Adrenal gland (tissue), 5 donors: ENCODE measurements around the gene DCAF11.

ENCODE experiments used
- POLR2A ChIP-seq, 2 donors: fragments of 450-650 bp; IDR thresholded peaks; one replicate each; pipeline ENCODE4 v1.6.1; 2017; ENCODE audit warnings: antibody characterized with exemption in 2 of 2, mild to moderate bottlenecking in 2 of 2, moderate library complexity in 1 of 2
- TF ChIP-seq, protein P1 (sequence below), 6 experiments: fragments of 450-650 bp in 4 of 6; fragments of 200-600 bp in 2 of 6; sonication (generic) in 1 of 6; IDR thresholded peaks; 1 replicate in 5 of 6; 2 replicates in 1 of 6; pipeline versions ENCODE4 v1.5.1 to v1.8.0; 2016 to 2021; ENCODE audit warnings: antibody characterized with exemption in 6 of 6, mild to moderate bottlenecking in 2 of 6, moderate library complexity in 1 of 6
- donor health status: DM: no; HTN: no; CAD: no.

GRCh38 chr14:24114532-24115421 is at the start of gene DCAF11, which contains the start of gene NRL:
- TF ChIP-seq, protein P1, sequence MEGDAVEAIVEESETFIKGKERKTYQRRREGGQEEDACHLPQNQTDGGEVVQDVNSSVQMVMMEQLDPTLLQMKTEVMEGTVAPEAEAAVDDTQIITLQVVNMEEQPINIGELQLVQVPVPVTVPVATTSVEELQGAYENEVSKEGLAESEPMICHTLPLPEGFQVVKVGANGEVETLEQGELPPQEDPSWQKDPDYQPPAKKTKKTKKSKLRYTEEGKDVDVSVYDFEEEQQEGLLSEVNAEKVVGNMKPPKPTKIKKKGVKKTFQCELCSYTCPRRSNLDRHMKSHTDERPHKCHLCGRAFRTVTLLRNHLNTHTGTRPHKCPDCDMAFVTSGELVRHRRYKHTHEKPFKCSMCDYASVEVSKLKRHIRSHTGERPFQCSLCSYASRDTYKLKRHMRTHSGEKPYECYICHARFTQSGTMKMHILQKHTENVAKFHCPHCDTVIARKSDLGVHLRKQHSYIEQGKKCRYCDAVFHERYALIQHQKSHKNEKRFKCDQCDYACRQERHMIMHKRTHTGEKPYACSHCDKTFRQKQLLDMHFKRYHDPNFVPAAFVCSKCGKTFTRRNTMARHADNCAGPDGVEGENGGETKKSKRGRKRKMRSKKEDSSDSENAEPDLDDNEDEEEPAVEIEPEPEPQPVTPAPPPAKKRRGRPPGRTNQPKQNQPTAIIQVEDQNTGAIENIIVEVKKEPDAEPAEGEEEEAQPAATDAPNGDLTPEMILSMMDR (IDR thresholded peaks at IDR 0.05), result peak in 1 of 6 experiments; percentile 20
- TF ChIP-seq POLR2A (IDR thresholded peaks at IDR 0.05), result peak in 1 of 2 donors; percentile 41
